ENCODE results near the gene PTPRN2.

The PTPRN2 gene

GRCh38 chr7:157544980-157545680, 1042.5 kb downstream of the PTPRN2 start:
- DNase-seq = no peak

- DNase-seq = no peak
Measured at GRCh38 chr7:157544226-157544625, 1043.4 kb downstream of the PTPRN2 start.

- DNase-seq = no peak
Measured at GRCh38 chr7:157543791-157544190, 1043.8 kb downstream of the PTPRN2 start.

GRCh38 chr7:157543276-157543675, 1044.3 kb downstream of the PTPRN2 start:
- no peak for DNase-seq

GRCh38 chr7:157542068-157543021, 1045.3 kb downstream of the PTPRN2 start:
- no peak for DNase-seq

GRCh38 chr7:157541295-157542067, 1046.1 kb downstream of the PTPRN2 start:
- no peak for DNase-seq

- peak in 1 of 3 experiments; percentile 57 for DNase-seq
Measured at GRCh38 chr7:157540606-157541294, 1046.9 kb downstream of the PTPRN2 start.

GRCh38 chr7:157540020-157540419, 1047.6 kb downstream of the PTPRN2 start:
- DNase-seq = no peak

- DNase-seq = no peak
Measured at GRCh38 chr7:157539521-157539920, 1048.1 kb downstream of the PTPRN2 start.

GRCh38 chr7:157538735-157539134, 1048.9 kb downstream of the PTPRN2 start:
- no peak for DNase-seq

- DNase-seq = no peak
Measured at GRCh38 chr7:157538321-157538720, 1049.3 kb downstream of the PTPRN2 start.

GRCh38 chr7:157537056-157537455, 1050.6 kb downstream of the PTPRN2 start:
- no peak for DNase-seq

GRCh38 chr7:157532068-157532467, 1055.6 kb downstream of the PTPRN2 start:
- DNase-seq = no peak

- no peak for DNase-seq
Measured at GRCh38 chr7:157529768-157530560, 1057.7 kb downstream of the PTPRN2 start.

- no peak for DNase-seq
Measured at GRCh38 chr7:157528785-157529341, 1058.8 kb downstream of the PTPRN2 start.

GRCh38 chr7:157527686-157528085, 1059.9 kb downstream of the PTPRN2 start:
- no peak for DNase-seq

GRCh38 chr7:157526913-157527634, 1060.5 kb downstream of the PTPRN2 start:
- DNase-seq = peak in 1 of 3 experiments; percentile 23

GRCh38 chr7:157526005-157526912, 1061.4 kb downstream of the PTPRN2 start:
- DNase-seq = no peak

GRCh38 chr7:157525491-157525915, 1062.1 kb downstream of the PTPRN2 start:
- DNase-seq = no peak
